HG03135 (cell line): ENCODE data around the gene COBLL1.
A peak's percentile ranks its signal among the peaks of the same experiment; 100 is the strongest.

Source experiments
- ATAC-seq: cut with Tn5 transposase; IDR thresholded peaks from one replicate; pipeline ENCODE4 v1.9.1; 2021; ENCODE audit warnings: mild to moderate bottlenecking, moderate library complexity; ENCODE audit not compliant: unreplicated experiment

COBLL1 gene

GRCh38 chr2:164789968-164790367 lies 51.7 kb downstream of the COBLL1 start:
- no peak for ATAC-seq

GRCh38 chr2:164786787-164787186 lies 54.8 kb downstream of the COBLL1 start:
- ATAC-seq: no peak

GRCh38 chr2:164785457-164785856 lies 56.2 kb downstream of the COBLL1 start:
- no peak for ATAC-seq

- ATAC-seq: no peak
These were observed 57.2 kb downstream of the COBLL1 start for GRCh38 chr2:164784376-164784775.

GRCh38 chr2:164782323-164782722 lies 59.3 kb downstream of the COBLL1 start:
- no peak for ATAC-seq

GRCh38 chr2:164781394-164781793 lies 60.2 kb downstream of the COBLL1 start:
- ATAC-seq: no peak

GRCh38 chr2:164780611-164781178 lies 60.9 kb downstream of the COBLL1 start:
- no peak for ATAC-seq

GRCh38 chr2:164779383-164780057 lies 62.1 kb downstream of the COBLL1 start:
- ATAC-seq: no peak

- no peak for ATAC-seq
These were observed 62.9 kb downstream of the COBLL1 start for GRCh38 chr2:164778723-164779122.

- ATAC-seq: no peak
These were observed 63.7 kb downstream of the COBLL1 start for GRCh38 chr2:164777847-164778461.

GRCh38 chr2:164773635-164774034 lies 68.0 kb downstream of the COBLL1 start:
- ATAC-seq: no peak

GRCh38 chr2:164773091-164773490 lies 68.5 kb downstream of the COBLL1 start:
- no peak for ATAC-seq

- ATAC-seq: no peak
These were observed 69.7 kb downstream of the COBLL1 start for GRCh38 chr2:164771897-164772296.

- no peak for ATAC-seq
These were observed 71.2 kb downstream of the COBLL1 start for GRCh38 chr2:164770421-164770916.

- ATAC-seq: no peak
These were observed 74.7 kb downstream of the COBLL1 start for GRCh38 chr2:164766954-164767320.

- ATAC-seq: no peak
These were observed 75.2 kb downstream of the COBLL1 start for GRCh38 chr2:164766216-164766953.

GRCh38 chr2:164764996-164765395 lies 76.6 kb downstream of the COBLL1 start:
- ATAC-seq: no peak

GRCh38 chr2:164764474-164764873 lies 77.1 kb downstream of the COBLL1 start:
- no peak for ATAC-seq

GRCh38 chr2:164763431-164763830 lies 78.2 kb downstream of the COBLL1 start:
- ATAC-seq: no peak

- peak; percentile 3 for ATAC-seq
These were observed 79.7 kb downstream of the COBLL1 start for GRCh38 chr2:164761737-164762460.

GRCh38 chr2:164761201-164761600 lies 80.4 kb downstream of the COBLL1 start:
- ATAC-seq: peak; percentile 99
